H9 (cell line): Measurements from ENCODE around the gene RIPOR1. TPM values are rescaled to one million over a fixed set of nuclear protein-coding genes. Genes with fewer than 3 reads are reported as not detected.

ENCODE experiments used
- DNase-seq: peaks from one replicate; pipeline ENCODE4 v3.0.0-alpha.2; 2017
- H2AFZ ChIP-seq: one replicate; pipeline ENCODE4 v1.6.1; 2013; ENCODE audit warnings: mild to moderate bottlenecking, low read length, control low read depth, moderate library complexity
- H2AK5ac ChIP-seq: 2 replicates; pipeline ENCODE4 v1.6.1; 2013; ENCODE audit warnings: low read length, control low read depth, mixed read lengths; ENCODE audit not compliant: insufficient read length
- H2BK120ac ChIP-seq: one replicate; pipeline ENCODE4 v1.6.1; 2013; ENCODE audit warnings: low read depth, mild to moderate bottlenecking, low read length, control low read depth, inconsistent platforms; ENCODE audit not compliant: poor library complexity, severe bottlenecking
- H2BK12ac ChIP-seq: 2 replicates; pipeline ENCODE4 v1.6.1; 2013; ENCODE audit warnings: low read length, control low read depth, mixed read lengths, low read depth; ENCODE audit not compliant: insufficient read length
- H2BK15ac ChIP-seq: 2 replicates; pipeline ENCODE4 v1.6.1; 2013; ENCODE audit warnings: low read depth, low read length, control low read depth
- H2BK20ac ChIP-seq: one replicate; pipeline ENCODE4 v1.6.1; 2013; ENCODE audit warnings: low read depth, mild to moderate bottlenecking, low read length, control low read depth, inconsistent platforms; ENCODE audit not compliant: poor library complexity, severe bottlenecking
- H2BK5ac ChIP-seq: 2 replicates; pipeline ENCODE4 v1.6.1; 2013; ENCODE audit warnings: low read length, control low read depth, mixed read lengths; ENCODE audit not compliant: insufficient read length
- H3K14ac ChIP-seq: 2 replicates; pipeline ENCODE4 v1.6.1; 2013; ENCODE audit warnings: low read length, control low read depth; ENCODE audit not compliant: insufficient read depth
- H3K18ac ChIP-seq: 2 replicates; pipeline ENCODE4 v1.6.1; 2013; ENCODE audit warnings: low read depth, mild to moderate bottlenecking, mixed read lengths, low read length, control low read depth; ENCODE audit not compliant: insufficient read length
- H3K23ac ChIP-seq: 2 replicates; pipeline ENCODE4 v1.6.1; 2013; ENCODE audit warnings: low read length, control low read depth, mixed read lengths, low read depth; ENCODE audit not compliant: insufficient read length
- H3K23me2 ChIP-seq: 2 replicates; pipeline ENCODE4 v1.6.1; 2013; ENCODE audit warnings: low read depth, mild to moderate bottlenecking, mixed read lengths, low read length, control low read depth; ENCODE audit not compliant: insufficient read length, poor library complexity, severe bottlenecking
- H3K27ac ChIP-seq: 2 replicates; pipeline ENCODE4 v1.5.1; 2013; ENCODE audit warnings: low read length, control low read depth, mixed read lengths, low read depth; ENCODE audit not compliant: insufficient read length
- H3K27me3 ChIP-seq: 2 replicates; pipeline ENCODE4 v1.6.1; 2013; ENCODE audit warnings: low read length, control low read depth, inconsistent platforms; ENCODE audit not compliant: insufficient read depth
- H3K4ac ChIP-seq: 2 replicates; pipeline ENCODE4 v1.6.1; 2013; ENCODE audit warnings: low read depth, mild to moderate bottlenecking, control low read depth, inconsistent platforms, low read length, moderate library complexity
- H3K4me1 ChIP-seq: 2 replicates; pipeline ENCODE4 v1.6.1; 2013; ENCODE audit warnings: low read length, control low read depth, inconsistent platforms; ENCODE audit not compliant: insufficient read depth
- H3K4me2 ChIP-seq: 2 replicates; pipeline ENCODE4 v1.6.1; 2013; ENCODE audit warnings: low read length, control low read depth, mixed read lengths; ENCODE audit not compliant: insufficient read length, insufficient read depth
- H3K56ac ChIP-seq: 2 replicates; pipeline ENCODE4 v1.6.1; 2013; ENCODE audit warnings: low read depth, mild to moderate bottlenecking, mixed read lengths, low read length, control low read depth; ENCODE audit not compliant: insufficient read length
- H3K79me1 ChIP-seq: 2 replicates; pipeline ENCODE4 v1.6.1; 2013; ENCODE audit warnings: low read depth, mild to moderate bottlenecking, moderate library complexity, low read length, control low read depth, inconsistent platforms; ENCODE audit not compliant: insufficient read depth, poor library complexity, severe bottlenecking
- H3K79me2 ChIP-seq: 2 replicates; pipeline ENCODE4 v1.6.1; 2013; ENCODE audit warnings: low read length, control low read depth, inconsistent platforms; ENCODE audit not compliant: insufficient read depth
- H3K9ac ChIP-seq: 2 replicates; pipeline ENCODE4 v1.6.1; 2013; ENCODE audit warnings: low read length, control low read depth, mixed read lengths; ENCODE audit not compliant: insufficient read length; ENCODE audit errors: extremely low read depth
- H3K9me3 ChIP-seq: one replicate; pipeline ENCODE4 v1.6.1; 2013; ENCODE audit warnings: low read depth, low read length, inconsistent platforms; ENCODE audit not compliant: control insufficient read depth
- H3T11ph ChIP-seq: one replicate; pipeline ENCODE4 v1.6.1; 2013; ENCODE audit warnings: mild to moderate bottlenecking, low read length, control low read depth, inconsistent platforms
- H4K20me1 ChIP-seq: one replicate; pipeline ENCODE4 v1.6.1; 2013; ENCODE audit not compliant: control insufficient read depth, insufficient read length, insufficient read depth
- H4K5ac ChIP-seq: 2 replicates; pipeline ENCODE4 v1.6.1; 2013; ENCODE audit warnings: low read depth, mild to moderate bottlenecking, mixed read lengths, low read length, control low read depth; ENCODE audit not compliant: insufficient read length
- H4K8ac ChIP-seq: replicated peaks from 2 replicates; pipeline ENCODE4 v1.6.1; 2013; ENCODE audit warnings: low read length, control low read depth, mixed read lengths, low read depth; ENCODE audit not compliant: insufficient read length
- H4K91ac ChIP-seq: 2 replicates; pipeline ENCODE4 v1.6.1; 2013; ENCODE audit warnings: low read depth, mild to moderate bottlenecking, moderate library complexity, mixed read lengths, low read length, control low read depth; ENCODE audit not compliant: insufficient read length
- H3K27ac Mint-ChIP-seq, 3 experiments: 2 replicates in 2 of 3; 3 replicates in 1 of 3; pipeline ENCODE4 v1.8.0; 2020 to 2021; ENCODE audit warnings: mixed read lengths in 3 of 3, mild to moderate bottlenecking in 1 of 3, moderate library complexity in 1 of 3
- H3K27me3 Mint-ChIP-seq: 2 replicates; pipeline ENCODE4 v1.8.0; 2021; ENCODE audit warnings: low read depth, mild to moderate bottlenecking, moderate library complexity, mixed read lengths
- H3K36me3 Mint-ChIP-seq, 3 experiments: 2 replicates in 2 of 3; 3 replicates in 1 of 3; pipeline ENCODE4 v1.8.0; 2020 to 2021; ENCODE audit warnings: low read depth in 3 of 3, mixed read lengths in 3 of 3; ENCODE audit not compliant: insufficient read depth in 1 of 3
- H3K4me1 Mint-ChIP-seq, 2 experiments: 2 replicates each; pipeline ENCODE4 v1.8.0; 2020; ENCODE audit warnings: mixed read lengths in 2 of 2
- H3K4me3 Mint-ChIP-seq, 2 experiments: 2 replicates in 1 of 2; 3 replicates in 1 of 2; pipeline ENCODE4 v1.8.0; 2020 to 2021; ENCODE audit warnings: mild to moderate bottlenecking in 2 of 2, mixed read lengths in 2 of 2, moderate library complexity in 1 of 2
- H3K9me3 Mint-ChIP-seq, 2 experiments: 2 replicates in 1 of 2; 3 replicates in 1 of 2; pipeline ENCODE4 v1.8.0; 2020; ENCODE audit warnings: mild to moderate bottlenecking in 2 of 2, mixed read lengths in 2 of 2, moderate library complexity in 1 of 2
- CTCF ChIP-seq: fragments of 200-600 bp; sonication (generic); conservative IDR thresholded peaks from 3 replicates; pipeline ENCODE4 v1.8.0; 2021; ENCODE audit warnings: antibody characterized with exemption, mild to moderate bottlenecking
- WGBS: extraction: QIAGEN DNeasy Blood & Tissue Kit; methylation state at CpG from one replicate; pipeline ENCODE4 v1.1.7; 2013; ENCODE audit warnings: missing lambda C conversion rate, low lambda C conversion rate, mixed read lengths; ENCODE audit not compliant: insufficient read length; ENCODE audit errors: extremely low coverage; 5-methylcytosine and 5-hydroxymethylcytosine counted together
- total RNA-seq: library from RNA; stranded (reverse); gene quantifications from 2 replicates; pipeline ENCODE4 v1.2.1, GENCODE V29; 2021

RIPOR1 gene
- total RNA-seq, 1 experiment from 2014 or later = 14.3 TPM

GRCh38 chr16:67594256-67594915 lies 65.8 kb downstream of the RIPOR1 start:
- Histone ChIP-seq H3K23ac (no peak overlapping the region), H3K79me2 (peaks cover 7% of the 10 kb centered on the region; the same call in 1 of the 2 replicates), H3K23me2 (no peaks in the 10 kb centered on the region), H2AFZ (no peak overlapping the region), H3K4me2 (peak overlapping the region; percentile 23), H3K27me3 (no peaks in the 10 kb centered on the region), H2AK5ac (no peak overlapping the region), H3K9me3 (no peaks in the 10 kb centered on the region), H4K5ac (no peak overlapping the region), H4K91ac (no peak overlapping the region), H3K56ac (no peak overlapping the region), H2BK20ac (no peak overlapping the region), H3K4ac (no peak overlapping the region), H3T11ph (no peak overlapping the region), H3K14ac (no peak overlapping the region), H3K27ac (peak overlapping the region; percentile 54), H3K4me1 (peaks cover 9% of the 10 kb centered on the region), H2BK15ac (no peak overlapping the region), H3K9ac (no peak overlapping the region), H3K79me1 (no peaks in the 10 kb centered on the region), H2BK5ac (no peak overlapping the region), H2BK120ac (no peak overlapping the region), H2BK12ac (no peak overlapping the region), H4K20me1 (no peaks in the 10 kb centered on the region), H4K8ac (no peak overlapping the region), H3K18ac (no peak overlapping the region)
- DNase-seq = no peak
- Mint-ChIP-seq H3K36me3 (peaks cover 2 to 18% (median 13%) of the 10 kb centered on the region in 3 experiments; a peak in 5 of 7 replicates), H3K9me3 (no peaks in the 10 kb centered on the region), H3K4me3 (peak overlapping the region; percentile 20 to 68; a peak in 4 of 5 replicates), H3K4me1 (peaks cover 41 to 57% of the 10 kb centered on the region in 2 experiments), H3K27ac (peak overlapping the region; percentile 59 to 99 (median 83); a peak in 6 of 7 replicates), H3K27me3 (no peaks in the 10 kb centered on the region)
- no CpG with 5 or more reads among the region's 5 CpGs for WGBS
- TF ChIP-seq CTCF = no peak
